Brain microvascular endothelial cell (primary cell): Measurements from ENCODE around the gene FXN.

Experiments used
- DNase-seq: peaks from one replicate; pipeline ENCODE4 v3.0.0-alpha.2; 2020
- H3K27ac ChIP-seq: fragments of 250-450 bp; sonication (Bioruptor Pico); 2 replicates; pipeline ENCODE4 v1.5.1; 2020; ENCODE audit warnings: mild to moderate bottlenecking, moderate library complexity
- H3K27me3 ChIP-seq: fragments of 250-450 bp; sonication (Bioruptor Pico); replicated peaks from 2 replicates; pipeline ENCODE4 v1.5.1; 2020; ENCODE audit warnings: mild to moderate bottlenecking
- H3K36me3 ChIP-seq: fragments of 250-450 bp; sonication (Bioruptor Pico); replicated peaks from 2 replicates; pipeline ENCODE4 v1.5.1; 2020; ENCODE audit warnings: mild to moderate bottlenecking
- H3K4me3 ChIP-seq: 2 replicates; pipeline ENCODE4 v1.5.1; 2011; ENCODE audit warnings: low read depth, mild to moderate bottlenecking, control low read depth, low read length, moderate library complexity
- in situ Hi-C: cut with HindIII; loops from 2 replicates; pipeline ENCODE4 v1.10.0; 2017; ENCODE audit warnings: low sequenced_read_pairs, low pct_ligation_motif_present
- TF ChIP-seq, protein P1 (sequence below): IDR thresholded peaks from 2 replicates; pipeline ENCODE4 v1.5.1; 2011; ENCODE audit warnings: low read depth, mild to moderate bottlenecking, moderate library complexity, low read length, control low read depth, inconsistent platforms; ENCODE audit errors: missing control alignments

The FXN gene

DNA sequence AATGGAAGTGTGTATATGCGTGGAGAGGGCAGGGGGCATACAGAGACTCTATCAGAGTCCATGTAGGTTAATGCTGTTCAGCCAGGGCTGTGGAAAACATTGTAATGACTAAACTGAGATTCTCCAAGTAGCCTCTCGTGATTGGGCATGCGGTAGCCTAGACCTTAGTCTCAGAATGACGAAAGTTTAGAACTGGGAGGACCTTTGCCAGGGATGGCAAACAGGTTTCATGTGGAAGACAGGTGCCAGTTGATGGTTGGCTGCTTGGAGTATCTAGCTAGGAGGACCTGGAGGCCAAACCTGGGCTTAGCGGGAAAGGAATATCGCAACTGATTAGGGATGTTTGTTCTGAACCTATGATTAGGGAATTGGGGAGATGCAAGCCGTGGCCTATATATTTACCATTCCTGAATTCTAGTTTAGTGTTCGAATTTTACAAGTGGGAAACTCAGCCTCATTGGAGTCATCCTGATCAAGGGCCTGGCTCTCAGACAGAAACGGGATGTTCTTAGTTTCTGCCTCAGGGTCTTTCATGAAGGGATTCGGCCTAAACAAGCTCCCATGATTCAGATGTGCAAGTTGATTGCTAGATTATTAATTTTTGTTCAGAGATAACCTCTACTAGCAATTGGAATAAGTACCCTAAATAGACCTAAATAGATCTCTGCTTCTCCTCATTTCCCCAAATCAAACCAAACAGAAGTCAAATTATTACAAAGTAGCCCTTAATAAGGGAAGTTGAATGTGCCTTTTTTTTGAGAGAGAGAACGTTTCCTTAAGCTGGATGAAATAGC is 111.7 kb downstream of the FXN start:
- H3K4me3 ChIP-seq, result no peak overlapping the region
- H3K27ac ChIP-seq, result no peak overlapping the region
- H3K36me3 ChIP-seq, result no peaks in the 10 kb centered on the region
- no peaks in the 10 kb centered on the region for H3K27me3 ChIP-seq
- no peak for DNase-seq
- in situ Hi-C loops, result no loop called here
- TF ChIP-seq, protein P1, sequence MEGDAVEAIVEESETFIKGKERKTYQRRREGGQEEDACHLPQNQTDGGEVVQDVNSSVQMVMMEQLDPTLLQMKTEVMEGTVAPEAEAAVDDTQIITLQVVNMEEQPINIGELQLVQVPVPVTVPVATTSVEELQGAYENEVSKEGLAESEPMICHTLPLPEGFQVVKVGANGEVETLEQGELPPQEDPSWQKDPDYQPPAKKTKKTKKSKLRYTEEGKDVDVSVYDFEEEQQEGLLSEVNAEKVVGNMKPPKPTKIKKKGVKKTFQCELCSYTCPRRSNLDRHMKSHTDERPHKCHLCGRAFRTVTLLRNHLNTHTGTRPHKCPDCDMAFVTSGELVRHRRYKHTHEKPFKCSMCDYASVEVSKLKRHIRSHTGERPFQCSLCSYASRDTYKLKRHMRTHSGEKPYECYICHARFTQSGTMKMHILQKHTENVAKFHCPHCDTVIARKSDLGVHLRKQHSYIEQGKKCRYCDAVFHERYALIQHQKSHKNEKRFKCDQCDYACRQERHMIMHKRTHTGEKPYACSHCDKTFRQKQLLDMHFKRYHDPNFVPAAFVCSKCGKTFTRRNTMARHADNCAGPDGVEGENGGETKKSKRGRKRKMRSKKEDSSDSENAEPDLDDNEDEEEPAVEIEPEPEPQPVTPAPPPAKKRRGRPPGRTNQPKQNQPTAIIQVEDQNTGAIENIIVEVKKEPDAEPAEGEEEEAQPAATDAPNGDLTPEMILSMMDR, result no peak

DNA sequence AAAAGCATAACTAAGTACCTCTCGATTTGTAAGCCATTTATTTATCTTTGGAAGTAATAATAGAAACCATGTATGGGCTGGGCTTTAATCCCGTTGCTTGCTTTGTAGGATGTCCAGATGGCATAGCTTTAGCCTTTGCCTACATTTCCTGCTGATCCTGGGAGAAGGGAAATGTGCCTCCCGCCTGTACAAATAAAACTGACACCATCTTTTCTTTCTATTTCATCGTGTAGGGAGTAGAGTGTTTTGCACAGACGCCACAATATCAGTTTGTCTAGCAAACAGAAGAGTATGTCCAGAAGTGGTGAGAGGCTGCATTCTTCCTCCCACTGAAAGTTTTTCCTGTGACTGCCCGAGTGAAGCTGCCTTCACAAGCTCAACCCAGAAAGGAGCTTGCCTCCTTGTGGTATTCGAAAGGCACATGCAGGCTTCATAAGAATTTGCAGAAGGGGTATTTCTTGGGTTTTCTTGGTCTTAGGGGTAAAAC is 113.8 kb downstream of the FXN start:
- TF ChIP-seq, protein P1, result peak; percentile 75
- in situ Hi-C loops, result no loop called here
- H3K27me3 ChIP-seq, result no peaks in the 10 kb centered on the region
- peak; percentile 79 for DNase-seq
- H3K4me3 ChIP-seq, result peak overlapping the region; percentile 6
- H3K36me3 ChIP-seq, result no peaks in the 10 kb centered on the region
- H3K27ac ChIP-seq, result peak overlapping the region; percentile 19
